SK-N-SH treated with all-trans-retinoic acid at 6 μM for 48 hours (cell line): ENCODE measurements around the gene RASAL2.

ENCODE experiments used
- ATAC-seq: fragments of 200-7000 bp; cut with Tn5 transposase; 3 replicates; pipeline ENCODE4 v1.9.1; 2020; ENCODE audit warnings: mild to moderate bottlenecking, moderate library complexity
- ARNTL ChIP-seq: fragments of 450-650 bp; formaldehyde crosslinking; IDR thresholded peaks from 2 replicates; pipeline ENCODE4 v1.5.0; 2020; ENCODE audit warnings: low read depth, mild to moderate bottlenecking, moderate library complexity, borderline replicate concordance
- BACH2 ChIP-seq: fragments of 250-450 bp; sonication (Bioruptor Pico); IDR thresholded peaks from 2 replicates; pipeline ENCODE4 v1.9.0; 2021; ENCODE audit warnings: mild to moderate bottlenecking, borderline replicate concordance
- CREB5 ChIP-seq: fragments of 250-450 bp; sonication (Bioruptor Pico); IDR thresholded peaks from 2 replicates; pipeline ENCODE4 v1.5.1; 2020; ENCODE audit warnings: low read depth, mild to moderate bottlenecking, moderate library complexity
- CSDC2 ChIP-seq: fragments of 250-450 bp; sonication (Bioruptor Pico); IDR thresholded peaks from 2 replicates; pipeline ENCODE4 v1.5.0; 2020; ENCODE audit warnings: mild to moderate bottlenecking, moderate library complexity
- ESRRG ChIP-seq: fragments of 250-450 bp; sonication (Bioruptor Pico); IDR thresholded peaks from 2 replicates; pipeline ENCODE4 v1.6.1; 2021; ENCODE audit warnings: mild to moderate bottlenecking
- ISL1 ChIP-seq: fragments of 250-450 bp; sonication (Bioruptor Pico); IDR thresholded peaks from 2 replicates; pipeline ENCODE4 v2.1.2; 2022; ENCODE audit warnings: mild to moderate bottlenecking, moderate library complexity
- POU6F1 ChIP-seq: fragments of 250-450 bp; sonication (Bioruptor Pico); IDR thresholded peaks from 2 replicates; pipeline ENCODE4 v1.8.0; 2021; ENCODE audit warnings: low read depth, mild to moderate bottlenecking, moderate library complexity, borderline replicate concordance
- PPARA ChIP-seq: fragments of 250-450 bp; sonication (Bioruptor Pico); IDR thresholded peaks from 2 replicates; pipeline ENCODE4 v1.5.0; 2020; ENCODE audit warnings: mild to moderate bottlenecking, borderline replicate concordance
- RARB ChIP-seq: fragments of 250-450 bp; sonication (Bioruptor Pico); IDR thresholded peaks from 2 replicates; pipeline ENCODE4 v1.8.0; 2021; ENCODE audit warnings: mild to moderate bottlenecking, moderate library complexity
- SNAI2 ChIP-seq: fragments of 250-450 bp; sonication (Bioruptor Pico); IDR thresholded peaks from 2 replicates; pipeline ENCODE4 v1.5.0; 2020; ENCODE audit warnings: mild to moderate bottlenecking, moderate library complexity
- TCF4 ChIP-seq: fragments of 250-450 bp; sonication (Bioruptor Pico); IDR thresholded peaks from 2 replicates; pipeline ENCODE4 v1.8.0; 2021; ENCODE audit warnings: mild to moderate bottlenecking, moderate library complexity, borderline replicate concordance
- TOX ChIP-seq: fragments of 250-450 bp; sonication (Bioruptor Pico); IDR thresholded peaks from 2 replicates; pipeline ENCODE4 v1.8.0; 2021; ENCODE audit warnings: mild to moderate bottlenecking, moderate library complexity, borderline replicate concordance
- ZC3H10 ChIP-seq: fragments of 250-450 bp; sonication (Bioruptor Pico); IDR thresholded peaks from 2 replicates; pipeline ENCODE4 v1.5.1; 2021; ENCODE audit warnings: mild to moderate bottlenecking, moderate library complexity
- ZFP3 ChIP-seq: fragments of 250-450 bp; sonication (Bioruptor Pico); IDR thresholded peaks from 2 replicates; pipeline ENCODE4 v1.5.0; 2020; ENCODE audit warnings: mild to moderate bottlenecking, moderate library complexity
- ZFP30 ChIP-seq: fragments of 450-650 bp; formaldehyde crosslinking; IDR thresholded peaks from 2 replicates; pipeline ENCODE4 v1.5.0; 2022; ENCODE audit warnings: mild to moderate bottlenecking, moderate library complexity
- ZNF565 ChIP-seq: fragments of 450-650 bp; formaldehyde crosslinking; conservative IDR thresholded peaks from 2 replicates; pipeline ENCODE4 v1.5.0; 2020; ENCODE audit warnings: low read depth, mild to moderate bottlenecking, moderate library complexity
- ZNF70 ChIP-seq: fragments of 450-650 bp; formaldehyde crosslinking; IDR thresholded peaks from 2 replicates; pipeline ENCODE4 v1.5.0; 2020; ENCODE audit warnings: mild to moderate bottlenecking, moderate library complexity
- ZNF8 ChIP-seq: fragments of 450-650 bp; formaldehyde crosslinking; IDR thresholded peaks from 2 replicates; pipeline ENCODE4 v1.5.0; 2020; ENCODE audit warnings: mild to moderate bottlenecking, moderate library complexity
- TF ChIP-seq, protein P1 (sequence below): fragments of 250-450 bp; sonication (Bioruptor Pico); IDR thresholded peaks from 2 replicates; pipeline ENCODE4 v1.5.1; 2021; ENCODE audit warnings: mild to moderate bottlenecking, moderate library complexity
- TF ChIP-seq, protein P2 (sequence below): fragments of 250-450 bp; sonication (Bioruptor Pico); IDR thresholded peaks from 2 replicates; pipeline ENCODE4 v1.5.0; 2020; ENCODE audit warnings: mild to moderate bottlenecking, moderate library complexity

RASAL2 gene

DNA sequence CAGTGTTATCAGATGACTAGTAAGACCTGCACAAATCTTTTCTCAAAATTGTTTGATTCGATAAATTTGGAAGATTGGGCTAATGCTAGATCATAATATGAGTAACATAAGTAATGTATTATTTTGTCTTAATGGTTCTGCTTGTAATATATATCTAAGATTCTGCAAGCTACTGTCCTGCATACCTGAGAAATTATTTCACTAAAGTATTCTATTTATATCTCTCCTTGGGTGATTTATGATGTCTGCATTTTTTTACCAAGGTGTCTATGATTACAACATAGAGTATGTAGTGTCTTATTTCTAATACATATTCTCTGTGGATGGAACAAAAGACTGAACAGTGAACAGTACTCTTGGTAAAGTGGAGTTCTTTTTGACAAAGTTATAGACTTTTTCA lies 236.2 kb downstream of the RASAL2 start:
- peak; percentile 81 for ATAC-seq
- no peak for TF ChIP-seq PPARA (CRISPR knock-in tag)
- no peak for TF ChIP-seq TCF4
- TF ChIP-seq ZC3H10 (CRISPR knock-in tag), result no peak
- TF ChIP-seq ISL1 (CRISPR knock-in tag), result peak; percentile 77
- TF ChIP-seq TOX (CRISPR knock-in tag), result 0 out of 2 replicates have a peak, but pooled peaks have one; percentile 36
- TF ChIP-seq, all 23 proteins: peak for 2

DNA sequence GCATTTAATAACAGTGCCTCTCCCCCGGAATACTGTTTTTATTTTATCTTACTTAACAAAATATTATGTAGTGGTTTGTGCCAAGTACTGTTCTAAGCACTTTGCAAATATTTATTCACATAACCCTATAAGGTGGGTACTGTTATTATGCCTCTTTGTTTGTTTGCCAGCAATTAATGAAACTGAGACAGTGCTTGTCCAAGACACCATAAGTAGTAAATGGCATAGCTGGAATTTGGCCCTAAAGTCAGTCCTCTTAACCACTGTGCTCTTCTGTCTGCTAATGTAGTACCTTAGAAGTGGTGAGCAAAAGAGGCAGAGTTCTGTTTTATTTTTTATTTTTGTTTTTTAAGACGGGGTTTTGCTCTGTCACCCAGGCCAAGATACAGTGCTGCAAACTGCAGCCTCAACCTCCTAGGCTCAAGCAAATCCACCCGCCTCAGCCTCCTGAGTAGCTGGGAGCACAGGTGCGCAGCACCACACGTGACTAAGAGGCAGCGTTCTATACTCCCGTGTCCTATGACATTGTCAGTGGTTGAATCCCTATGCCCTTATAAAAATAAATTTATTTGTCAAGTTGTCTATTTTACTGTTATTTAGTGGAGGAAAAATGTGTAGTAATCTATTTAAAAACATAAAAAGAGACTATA lies 237.1 kb downstream of the RASAL2 start:
- ATAC-seq, result peak; percentile 23
- no peak for TF ChIP-seq POU6F1 (CRISPR knock-in tag)
- TF ChIP-seq ZFP3 (CRISPR knock-in tag), result no peak
- TF ChIP-seq ZFP30, result no peak
- no peak for TF ChIP-seq ZNF8 (CRISPR knock-in tag)
- no peak for TF ChIP-seq ARNTL (CRISPR knock-in tag)
- no peak for TF ChIP-seq TOX (CRISPR knock-in tag)
- no peak for TF ChIP-seq BACH2 (CRISPR knock-in tag)
- no peak for TF ChIP-seq CREB5 (CRISPR knock-in tag)
- no peak for TF ChIP-seq CSDC2 (CRISPR knock-in tag)
- TF ChIP-seq PPARA (CRISPR knock-in tag), result no peak
- TF ChIP-seq ZNF565 (CRISPR knock-in tag), result no peak
- TF ChIP-seq ISL1 (CRISPR knock-in tag), result no peak
- TF ChIP-seq ZNF70 (CRISPR knock-in tag), result no peak
- TF ChIP-seq RARB (CRISPR knock-in tag), result no peak

- TF ChIP-seq, protein P1, sequence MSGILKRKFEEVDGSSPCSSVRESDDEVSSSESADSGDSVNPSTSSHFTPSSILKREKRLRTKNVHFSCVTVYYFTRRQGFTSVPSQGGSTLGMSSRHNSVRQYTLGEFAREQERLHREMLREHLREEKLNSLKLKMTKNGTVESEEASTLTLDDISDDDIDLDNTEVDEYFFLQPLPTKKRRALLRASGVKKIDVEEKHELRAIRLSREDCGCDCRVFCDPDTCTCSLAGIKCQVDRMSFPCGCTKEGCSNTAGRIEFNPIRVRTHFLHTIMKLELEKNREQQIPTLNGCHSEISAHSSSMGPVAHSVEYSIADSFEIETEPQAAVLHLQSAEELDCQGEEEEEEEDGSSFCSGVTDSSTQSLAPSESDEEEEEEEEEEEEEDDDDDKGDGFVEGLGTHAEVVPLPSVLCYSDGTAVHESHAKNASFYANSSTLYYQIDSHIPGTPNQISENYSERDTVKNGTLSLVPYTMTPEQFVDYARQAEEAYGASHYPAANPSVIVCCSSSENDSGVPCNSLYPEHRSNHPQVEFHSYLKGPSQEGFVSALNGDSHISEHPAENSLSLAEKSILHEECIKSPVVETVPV (CRISPR knock-in tag), result no peak
- no peak for TF ChIP-seq ZNF8 (CRISPR knock-in tag)
- TF ChIP-seq, all 23 proteins: peak for 0
- ATAC-seq, result no peak
These were observed 241.5 kb downstream of the RASAL2 start for GRCh38 chr1:178335426-178335825.

DNA sequence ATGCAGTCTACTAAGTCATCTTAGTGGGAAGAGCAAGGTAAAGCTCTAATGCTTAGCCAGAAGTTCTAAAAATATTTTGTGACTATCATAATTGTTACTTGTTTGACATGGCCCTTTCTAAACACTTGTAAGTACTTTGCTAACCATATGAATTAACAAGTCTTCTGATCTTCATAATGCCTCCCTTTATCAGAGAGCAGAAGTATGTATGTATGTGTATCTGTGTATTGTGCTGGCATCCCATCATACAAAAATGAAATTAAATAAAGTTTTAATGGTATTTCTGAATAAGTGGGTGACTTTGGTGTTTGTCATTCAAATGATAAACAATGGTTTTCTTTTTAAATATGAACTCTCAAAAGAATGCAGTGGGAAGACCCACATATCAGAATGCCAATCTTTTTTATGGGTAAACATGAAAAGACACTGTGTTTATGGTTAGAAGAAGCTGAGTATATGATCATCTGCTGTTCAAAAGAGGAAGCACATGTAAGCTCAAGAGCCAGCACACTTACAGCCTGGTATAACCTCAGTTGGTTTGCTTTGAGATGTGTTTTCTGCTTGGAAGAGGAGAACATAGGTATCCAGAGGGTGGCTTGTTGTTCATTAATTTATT lies 243.3 kb downstream of the RASAL2 start:
- no peak for TF ChIP-seq ZFP30
- TF ChIP-seq ISL1 (CRISPR knock-in tag), result no peak
- no peak for TF ChIP-seq ESRRG (CRISPR knock-in tag)
- no peak for TF ChIP-seq RARB (CRISPR knock-in tag)
- TF ChIP-seq ARNTL (CRISPR knock-in tag), result no peak
- no peak for TF ChIP-seq SNAI2 (CRISPR knock-in tag)
- TF ChIP-seq, protein P2, sequence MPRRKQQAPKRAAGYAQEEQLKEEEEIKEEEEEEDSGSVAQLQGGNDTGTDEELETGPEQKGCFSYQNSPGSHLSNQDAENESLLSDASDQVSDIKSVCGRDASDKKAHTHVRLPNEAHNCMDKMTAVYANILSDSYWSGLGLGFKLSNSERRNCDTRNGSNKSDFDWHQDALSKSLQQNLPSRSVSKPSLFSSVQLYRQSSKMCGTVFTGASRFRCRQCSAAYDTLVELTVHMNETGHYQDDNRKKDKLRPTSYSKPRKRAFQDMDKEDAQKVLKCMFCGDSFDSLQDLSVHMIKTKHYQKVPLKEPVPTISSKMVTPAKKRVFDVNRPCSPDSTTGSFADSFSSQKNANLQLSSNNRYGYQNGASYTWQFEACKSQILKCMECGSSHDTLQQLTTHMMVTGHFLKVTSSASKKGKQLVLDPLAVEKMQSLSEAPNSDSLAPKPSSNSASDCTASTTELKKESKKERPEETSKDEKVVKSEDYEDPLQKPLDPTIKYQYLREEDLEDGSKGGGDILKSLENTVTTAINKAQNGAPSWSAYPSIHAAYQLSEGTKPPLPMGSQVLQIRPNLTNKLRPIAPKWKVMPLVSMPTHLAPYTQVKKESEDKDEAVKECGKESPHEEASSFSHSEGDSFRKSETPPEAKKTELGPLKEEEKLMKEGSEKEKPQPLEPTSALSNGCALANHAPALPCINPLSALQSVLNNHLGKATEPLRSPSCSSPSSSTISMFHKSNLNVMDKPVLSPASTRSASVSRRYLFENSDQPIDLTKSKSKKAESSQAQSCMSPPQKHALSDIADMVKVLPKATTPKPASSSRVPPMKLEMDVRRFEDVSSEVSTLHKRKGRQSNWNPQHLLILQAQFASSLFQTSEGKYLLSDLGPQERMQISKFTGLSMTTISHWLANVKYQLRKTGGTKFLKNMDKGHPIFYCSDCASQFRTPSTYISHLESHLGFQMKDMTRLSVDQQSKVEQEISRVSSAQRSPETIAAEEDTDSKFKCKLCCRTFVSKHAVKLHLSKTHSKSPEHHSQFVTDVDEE, result no peak
- ATAC-seq, result no peak
